Fibroblast of skin of right biceps (primary cell): ENCODE measurements around the gene PTPRM.

Experiments used
- DNase-seq: peaks from one replicate; pipeline ENCODE4 v3.0.0-alpha.2; 2013

The PTPRM gene

GRCh38 chr18:7632152-7633098, 65.3 kb downstream of the PTPRM start:
- DNase-seq, result no peak

DNA sequence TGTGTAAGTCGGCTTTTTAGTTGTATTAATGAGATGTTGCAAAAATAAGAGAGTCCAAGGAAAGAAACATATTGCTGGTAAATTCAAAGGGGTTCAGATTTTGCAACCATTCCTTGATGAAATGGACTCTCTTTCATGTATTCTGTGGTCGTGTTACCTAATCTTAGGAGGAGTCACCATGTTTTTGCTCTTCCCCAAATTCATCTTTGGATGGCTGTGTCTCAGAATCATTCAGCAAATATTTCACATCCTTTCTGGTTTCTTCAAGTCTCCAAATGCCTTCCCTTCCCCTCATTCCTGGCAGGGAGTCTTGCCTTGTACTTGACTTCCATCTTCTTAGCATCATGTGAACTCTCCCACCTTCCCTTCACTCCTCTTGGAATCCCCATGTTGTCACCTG, 66.1 kb downstream of the PTPRM start:
- DNase-seq, result peak; percentile 37

GRCh38 chr18:7635948-7636347, 68.8 kb downstream of the PTPRM start:
- DNase-seq, result no peak

DNA sequence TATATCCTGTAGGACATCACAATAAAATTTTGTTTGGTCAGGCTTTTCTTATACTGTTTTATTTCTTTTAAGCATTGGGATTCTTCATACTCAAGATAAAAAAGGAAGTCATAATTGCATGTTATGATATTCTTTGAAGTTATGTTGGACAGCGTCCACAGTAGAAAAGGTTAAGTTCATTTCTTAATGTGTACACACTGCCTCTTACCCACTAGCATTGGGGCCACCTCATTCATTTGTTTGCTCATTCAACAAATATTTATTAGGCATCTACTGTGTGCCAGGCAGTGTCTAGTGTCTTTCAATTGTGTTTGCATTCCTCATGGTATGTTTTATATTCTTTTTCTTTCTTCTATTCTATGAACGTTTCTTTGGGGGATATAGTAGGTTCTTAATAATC, 70.2 kb downstream of the PTPRM start:
- no peak for DNase-seq

GRCh38 chr18:7638321-7638720, 71.2 kb downstream of the PTPRM start:
- DNase-seq, result no peak

DNA sequence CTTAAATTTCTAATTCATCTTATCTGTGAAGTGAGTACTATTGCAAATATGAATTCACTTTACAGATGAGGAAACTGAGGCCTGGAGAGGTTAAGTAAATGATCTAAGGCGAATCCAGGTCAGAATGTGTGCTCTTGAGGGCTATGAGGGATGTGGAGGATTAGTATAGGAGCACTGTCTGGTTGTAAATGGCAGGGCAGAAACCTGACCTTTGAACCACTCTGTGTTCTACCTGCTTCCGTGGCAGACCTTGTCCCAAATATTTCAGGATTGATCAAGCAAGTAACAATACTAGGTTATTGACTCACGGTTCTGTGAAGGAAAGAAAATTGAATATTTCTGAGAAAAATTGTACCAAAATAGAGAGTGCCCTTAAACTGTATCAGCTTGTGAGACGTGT, 74.7 kb downstream of the PTPRM start:
- DNase-seq, result no peak

- no peak for DNase-seq
Measured at GRCh38 chr18:7642331-7642890, 75.3 kb downstream of the PTPRM start.

- DNase-seq, result peak; percentile 9
Measured at GRCh38 chr18:7645756-7646155, 78.6 kb downstream of the PTPRM start.

GRCh38 chr18:7646174-7646886, 79.2 kb downstream of the PTPRM start:
- no peak for DNase-seq

DNA sequence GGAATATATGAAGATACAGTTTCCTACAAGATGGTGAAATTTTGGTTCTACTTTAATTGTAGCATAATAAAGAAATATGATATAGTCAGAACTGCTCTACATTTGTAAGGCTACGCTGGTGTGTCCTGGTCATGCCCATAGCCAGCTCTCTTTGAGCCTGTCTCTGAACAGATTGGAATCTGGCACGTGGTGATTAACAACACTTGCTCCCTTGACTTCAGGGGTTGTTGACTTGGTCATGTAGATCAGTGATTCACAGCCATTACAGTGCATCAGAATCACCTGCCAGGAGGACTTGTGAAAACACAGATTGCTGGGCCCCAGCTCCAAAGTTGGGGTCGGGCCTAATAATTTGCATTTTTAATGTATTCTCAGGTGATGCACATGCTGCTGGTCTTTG, 80.4 kb downstream of the PTPRM start:
- no peak for DNase-seq

GRCh38 chr18:7657050-7657449, 89.9 kb downstream of the PTPRM start:
- no peak for DNase-seq

DNA sequence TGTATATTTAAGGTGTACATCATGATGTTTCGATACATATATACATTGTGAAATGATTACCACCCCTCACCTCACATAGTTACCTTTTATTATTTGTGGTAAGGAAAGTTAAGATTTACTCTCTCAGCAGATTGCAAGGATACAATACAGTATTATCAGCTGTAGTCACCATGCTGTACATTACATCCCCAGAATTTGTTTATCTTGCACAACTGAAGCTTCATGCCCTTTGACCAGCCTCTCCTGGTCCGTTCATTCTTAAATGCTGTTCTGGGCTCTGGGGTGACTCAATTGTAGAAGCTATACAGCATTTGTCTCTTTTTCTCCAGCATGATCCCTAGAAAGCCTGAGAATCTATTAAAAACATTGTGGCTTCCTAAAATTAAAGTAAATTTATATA, 90.8 kb downstream of the PTPRM start:
- DNase-seq, result no peak

DNA sequence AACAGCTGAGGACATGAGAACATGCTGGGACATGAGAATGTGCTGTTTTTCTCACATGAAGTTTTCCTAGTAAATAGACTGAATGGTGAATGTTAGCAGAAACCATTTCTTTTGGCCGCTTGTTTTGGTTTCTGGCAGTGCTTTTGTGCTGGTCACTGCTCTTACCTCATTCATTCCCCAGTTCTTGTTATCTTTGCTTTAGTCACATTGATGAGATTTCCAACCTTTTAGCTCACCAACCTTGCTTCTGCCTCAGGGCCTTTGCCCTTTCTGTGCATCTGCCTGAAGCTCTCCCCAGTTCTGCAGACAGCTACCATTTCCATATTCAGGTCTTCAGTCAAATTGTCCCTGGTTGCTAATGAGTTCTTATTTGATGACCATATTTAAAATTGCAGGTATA, 91.6 kb downstream of the PTPRM start:
- DNase-seq, result no peak

DNA sequence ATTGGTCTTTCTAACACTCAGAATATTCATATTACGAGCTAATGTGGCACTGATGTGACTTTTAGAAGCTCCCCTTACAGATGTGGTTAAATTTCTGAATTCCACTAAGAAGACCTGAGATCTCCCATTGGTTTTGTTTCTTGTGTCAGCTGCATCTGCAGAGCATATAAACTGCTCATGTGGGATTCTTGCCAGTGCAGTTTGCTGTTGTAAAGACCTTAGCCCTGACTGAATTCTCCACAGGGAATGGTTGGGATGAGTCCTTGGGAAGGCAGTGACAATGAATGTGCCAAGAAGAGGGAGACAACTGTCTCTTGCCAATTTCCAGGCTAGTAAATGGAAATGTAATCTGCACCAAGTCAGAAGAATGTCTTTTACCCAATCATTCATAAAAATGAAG, 94.1 kb downstream of the PTPRM start:
- no peak for DNase-seq

DNA sequence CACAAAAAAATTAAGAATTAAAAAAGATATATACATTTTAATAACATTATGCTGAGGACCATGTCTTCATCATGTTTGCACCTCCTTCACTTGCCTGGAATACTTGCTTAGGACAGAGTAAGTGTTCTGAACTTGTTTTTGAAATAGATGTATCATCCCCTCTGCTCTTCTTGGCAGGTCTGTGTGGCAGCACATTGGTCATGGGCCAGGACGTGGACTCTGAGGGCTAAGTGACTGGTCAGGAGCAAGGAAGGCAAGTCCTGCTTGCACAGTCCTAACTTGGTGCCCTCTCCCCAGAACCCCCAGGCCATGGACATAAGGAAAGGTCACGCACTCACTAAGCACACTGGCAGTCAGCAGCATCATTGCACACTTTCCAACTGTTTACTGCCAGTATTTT, 95.8 kb downstream of the PTPRM start:
- DNase-seq, result no peak

DNA sequence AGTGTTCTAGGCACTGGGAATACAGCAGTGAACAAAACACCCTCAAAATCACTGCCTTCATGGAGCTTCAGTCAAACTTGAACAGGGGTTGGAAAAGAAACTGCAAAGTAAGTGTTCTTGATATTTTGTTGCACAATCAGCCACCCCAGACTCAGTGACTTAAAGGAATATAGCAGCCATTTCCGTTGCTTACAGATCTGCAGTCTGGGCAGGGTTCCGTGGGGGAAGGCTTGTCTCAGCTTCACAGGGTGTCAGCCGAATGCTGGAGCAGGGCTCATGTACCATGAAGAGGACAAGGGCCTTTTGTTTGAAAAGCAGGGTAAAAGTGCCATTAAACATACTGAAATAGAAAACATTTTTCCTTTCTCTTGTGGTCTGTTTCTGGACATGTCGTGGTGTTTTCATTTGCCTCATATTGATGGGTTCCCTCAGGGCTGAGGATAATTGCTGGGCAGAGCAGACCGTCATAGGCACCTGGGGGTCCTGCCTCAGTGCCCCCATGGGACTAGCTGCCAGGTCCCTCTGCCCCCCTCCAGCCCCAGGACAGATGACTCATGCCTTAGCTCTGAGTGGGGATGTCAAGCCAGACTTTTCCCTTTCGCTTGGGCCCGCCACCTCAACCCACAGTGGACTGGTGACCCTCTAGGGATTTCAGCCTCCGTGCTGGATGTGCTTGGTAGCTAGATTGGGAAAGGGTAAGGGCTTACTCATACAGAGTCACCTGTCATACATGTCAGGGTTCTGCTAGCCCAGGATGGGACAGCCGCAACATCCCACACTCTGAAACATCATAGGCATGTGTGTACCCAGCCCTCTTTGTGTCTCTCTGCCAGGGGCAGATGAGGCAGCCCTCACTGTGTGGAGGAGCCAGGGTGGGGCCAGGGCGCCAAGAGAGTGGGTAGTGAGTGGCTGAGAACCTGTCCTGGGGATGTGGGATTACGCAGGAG, 96.5 kb downstream of the PTPRM start:
- DNase-seq, result no peak

- no peak for DNase-seq
Measured at GRCh38 chr18:7666195-7666776, 99.2 kb downstream of the PTPRM start.

GRCh38 chr18:7668392-7668791, 101.3 kb downstream of the PTPRM start:
- no peak for DNase-seq

DNA sequence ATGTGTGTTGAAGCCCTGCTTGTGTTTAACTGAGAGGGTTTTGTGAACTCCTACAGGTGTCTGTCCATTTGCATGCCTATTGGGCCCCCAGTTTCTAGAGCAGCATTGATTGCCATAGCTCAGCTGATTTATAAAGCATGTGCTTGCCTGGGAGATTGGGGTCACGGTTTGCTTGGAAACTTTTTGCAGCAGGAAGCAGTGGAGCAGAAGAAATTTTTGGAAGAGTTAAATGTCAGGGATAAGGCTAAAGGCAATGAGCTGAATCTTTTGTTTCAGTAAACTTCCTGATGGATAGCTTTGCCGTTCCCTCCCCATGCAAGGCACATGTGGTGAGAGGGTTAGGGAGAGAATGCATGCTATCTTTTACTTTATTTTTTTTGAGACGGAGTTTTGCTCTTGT, 102.2 kb downstream of the PTPRM start:
- no peak for DNase-seq

DNA sequence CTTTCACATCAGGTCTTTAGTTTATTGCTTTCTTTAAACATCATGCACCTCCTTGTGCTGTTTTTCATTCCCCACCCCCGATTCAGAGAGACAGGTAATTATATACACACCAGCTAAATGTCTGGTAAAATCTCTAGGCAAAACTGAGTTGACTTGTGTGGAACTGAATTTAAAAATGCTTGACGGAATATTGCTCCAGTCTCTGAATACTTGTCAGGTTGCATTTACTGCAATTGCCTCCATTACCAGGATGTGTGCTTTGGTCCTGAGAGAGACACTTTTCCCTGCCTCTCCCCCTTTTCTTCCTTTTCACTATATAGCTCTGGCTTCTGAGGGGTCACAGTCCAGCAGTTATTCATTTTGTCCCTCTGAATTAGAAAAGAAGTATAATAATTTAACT, 104.0 kb downstream of the PTPRM start:
- DNase-seq, result no peak

DNA sequence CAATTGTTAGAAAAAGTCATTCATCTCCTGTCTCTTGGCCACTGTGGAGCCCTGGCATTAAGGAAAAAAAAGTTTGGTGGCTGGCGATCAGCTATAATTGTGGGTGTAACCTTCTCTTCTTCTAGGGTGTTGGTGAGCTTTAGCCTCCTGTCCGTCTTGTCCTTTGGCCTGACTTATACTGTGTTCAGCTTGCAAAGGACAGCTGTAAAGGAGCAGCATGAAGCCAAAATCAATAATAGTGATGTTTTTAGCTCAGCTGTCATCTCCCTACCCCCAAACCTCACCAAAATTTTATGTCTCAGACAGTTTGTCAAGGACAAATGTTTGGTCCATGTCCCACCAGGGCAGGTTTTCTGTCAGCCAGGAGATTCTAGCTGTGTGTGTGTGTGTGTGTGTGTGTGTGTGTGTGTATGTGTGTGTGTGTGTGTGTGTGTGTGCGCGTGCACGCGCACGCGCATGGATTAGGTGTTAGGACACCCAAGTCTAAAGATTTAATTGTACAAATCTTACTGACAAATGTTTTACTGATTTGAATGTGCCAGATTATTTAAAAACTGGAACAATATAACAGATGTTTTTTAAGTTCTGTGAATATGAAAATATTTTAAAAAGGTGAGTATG, 109.2 kb downstream of the PTPRM start:
- DNase-seq, result no peak

- DNase-seq, result peak; percentile 34
Measured at GRCh38 chr18:7677001-7677400, 109.9 kb downstream of the PTPRM start.
